ENCODE results near the gene IRF2BPL. TPM values are rescaled to one million over a fixed set of nuclear protein-coding genes. Genes with fewer than 3 reads are reported as not detected.

The IRF2BPL gene
- total and polyA plus RNA-seq, 9 of the 15 experiments (the other 6 are each of a cell fraction or from before 2014, with no cell fraction given): 0.52 to 21.6 (median 2.5) TPM

DNA sequence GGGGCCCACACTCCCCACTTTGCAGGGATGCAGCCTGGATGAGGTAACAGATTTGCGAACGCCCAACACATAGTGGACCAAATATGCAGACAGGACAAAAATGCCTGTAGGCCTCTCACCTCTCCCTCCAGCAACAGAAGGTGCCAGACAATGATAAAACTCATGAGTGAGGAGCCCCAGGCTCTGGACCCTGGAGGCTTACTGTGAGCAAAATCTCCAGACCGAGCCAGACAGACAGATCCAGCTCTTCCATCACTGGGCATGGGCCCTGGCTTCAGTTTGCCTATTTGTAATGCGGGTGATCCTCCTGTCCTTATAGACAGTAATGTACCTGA, 42.3 kb downstream of the IRF2BPL start:
- H3K36me3 ChIP-seq (ENCODE audit: control insufficient read depth, insufficient read depth, low read length): no peaks in the 10 kb centered on the region
- no peak overlapping the region for H3K9ac ChIP-seq (ENCODE audit: insufficient read depth in 1 of 2, low read depth in 2 of 2, low read length in 2 of 2)
- H2AFZ ChIP-seq (ENCODE audit: low read depth, low read length): peak overlapping the region; percentile 17; the same call in 1 of the 2 replicates
- FAIRE-seq (no peak), ATAC-seq (no peak), DNase-seq (ENCODE audit: extremely low read depth in 1 of 4, low spot score in 3 of 4) (no peak)
- no peaks in the 10 kb centered on the region for H3K9me1 ChIP-seq (ENCODE audit: control insufficient read depth, insufficient read depth, low read length)
- H3K27ac ChIP-seq (ENCODE audit: extremely low read depth, low read depth, low read length): no peak overlapping the region
- in situ Hi-C loops (cut with MboI) (no loop called here), intact Hi-C loops (cut with micrococcal nuclease) (no loop called here)
- ChIA-PET CTCF (ENCODE audit: low intra/inter-chr PET ratio) (interaction anchor here (0.6 kb wide), 1 partner anchor 17 kb away, joined by 7 read pairs; no protein-coding TSS in a partner anchor), POLR2A (interaction anchor here (0.7 to 1.2 kb wide), 2 partner anchors 8 to 96 kb away, joined by 3 to 4 read pairs; no protein-coding TSS in a partner anchor)
- TF ChIP-seq SETDB1 (IDR thresholded peaks at IDR 0.05; ENCODE audit: low read length) (no peak), HNRNPK (IDR thresholded peaks at IDR 0.05; ENCODE audit: low read depth, low read length, poor library complexity, severe bottlenecking) (no peak), ILK (tag; IDR thresholded peaks at IDR 0.05; ENCODE audit: borderline replicate concordance, low read depth) (no peak), HOXB6 (CRISPR knock-in tag; IDR thresholded peaks at IDR 0.05; ENCODE audit: borderline replicate concordance) (no peak), ZNF316 (IDR thresholded peaks at IDR 0.05) (peak; percentile 31; the same call in 1 of the 2 replicates), DMBX1 (CRISPR knock-in tag; IDR thresholded peaks at IDR 0.05; ENCODE audit: borderline replicate concordance) (no peak), C11orf30 (IDR thresholded peaks at IDR 0.05; ENCODE audit: low read depth) (peak; percentile 28; the same call in 1 of the 2 replicates), CEBPG (CRISPR knock-in tag; IDR thresholded peaks at IDR 0.05) (no peak), CEBPG (tag; conservative IDR thresholded peaks at IDR 0.05 in 1 of 2, IDR thresholded peaks at IDR 0.05 in 1 of 2) (no peak), ZNF57 (CRISPR knock-in tag; IDR thresholded peaks at IDR 0.05) (no peak)
- TF ChIP-seq, protein P1, sequence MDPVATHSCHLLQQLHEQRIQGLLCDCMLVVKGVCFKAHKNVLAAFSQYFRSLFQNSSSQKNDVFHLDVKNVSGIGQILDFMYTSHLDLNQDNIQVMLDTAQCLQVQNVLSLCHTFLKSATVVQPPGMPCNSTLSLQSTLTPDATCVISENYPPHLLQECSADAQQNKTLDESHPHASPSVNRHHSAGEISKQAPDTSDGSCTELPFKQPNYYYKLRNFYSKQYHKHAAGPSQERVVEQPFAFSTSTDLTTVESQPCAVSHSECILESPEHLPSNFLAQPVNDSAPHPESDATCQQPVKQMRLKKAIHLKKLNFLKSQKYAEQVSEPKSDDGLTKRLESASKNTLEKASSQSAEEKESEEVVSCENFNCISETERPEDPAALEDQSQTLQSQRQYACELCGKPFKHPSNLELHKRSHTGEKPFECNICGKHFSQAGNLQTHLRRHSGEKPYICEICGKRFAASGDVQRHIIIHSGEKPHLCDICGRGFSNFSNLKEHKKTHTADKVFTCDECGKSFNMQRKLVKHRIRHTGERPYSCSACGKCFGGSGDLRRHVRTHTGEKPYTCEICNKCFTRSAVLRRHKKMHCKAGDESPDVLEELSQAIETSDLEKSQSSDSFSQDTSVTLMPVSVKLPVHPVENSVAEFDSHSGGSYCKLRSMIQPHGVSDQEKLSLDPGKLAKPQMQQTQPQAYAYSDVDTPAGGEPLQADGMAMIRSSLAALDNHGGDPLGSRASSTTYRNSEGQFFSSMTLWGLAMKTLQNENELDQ (CRISPR knock-in tag; IDR thresholded peaks at IDR 0.05; ENCODE audit: borderline replicate concordance): no peak
- H3K4me2 ChIP-seq (ENCODE audit: insufficient read depth, low read length): no peak overlapping the region
- H3K79me2 ChIP-seq (ENCODE audit: control insufficient read depth, insufficient read depth, low read length): no peaks in the 10 kb centered on the region
- BruUV-seq (replicated peaks): no TSS peak
- no peaks in the 10 kb centered on the region for H3K27me3 ChIP-seq (ENCODE audit: control insufficient read depth in 2 of 2, insufficient read depth in 2 of 2, low read length in 2 of 2)
- WGBS (ENCODE audit: insufficient coverage, low coverage, missing lambda C conversion rate): 81% methylated on average over 3 of the region's 4 CpGs
- H3K4me3 ChIP-seq: no peak overlapping the region
- H3K9me3 ChIP-seq (replicated peaks; ENCODE audit: control insufficient read depth, insufficient read depth, low read depth, low read length): 0 out of 2 replicates have a peak, but pooled peaks cover 6% of the 10 kb centered on the region
- H3K4me1 ChIP-seq (replicated peaks in 1 of 2; ENCODE audit: control insufficient read depth in 2 of 2, insufficient read depth in 2 of 2, low read length in 2 of 2): peaks cover 0 to 5% of the 10 kb centered on the region in 2 experiments; a peak in 4 of 5 replicates
- no peaks in the 10 kb centered on the region for H4K20me1 ChIP-seq (replicated peaks; ENCODE audit: control insufficient read depth, insufficient read depth, low read length)

Data from K562 (cell line).